Body of pancreas (tissue), 4 donors: ENCODE data around the gene CD8A.

Experiments
- CTCF ChIP-seq, 7 experiments: fragments of 450-650 bp in 4 of 7; fragments of 200-600 bp in 3 of 7; sonication (generic) in 3 of 7; IDR thresholded peaks; one replicate each; pipeline ENCODE4 v1.5.1; 2016 to 2019; ENCODE audit warnings: antibody characterized with exemption in 7 of 7
- POLR2A ChIP-seq, 3 donors: fragments of 450-650 bp; IDR thresholded peaks; one replicate each; pipeline ENCODE4 v1.6.1; 2016; ENCODE audit warnings: antibody characterized with exemption in 3 of 3, mild to moderate bottlenecking in 2 of 3

- TF ChIP-seq CTCF (IDR thresholded peaks at IDR 0.05) (no peak), POLR2A (IDR thresholded peaks at IDR 0.05) (no peak)
Observed at GRCh38 chr2:86747711-86748639, 42.7 kb downstream of the CD8A start.
